H9 (cell line): ENCODE results near the gene RPS6KB1. TPM values are rescaled to one million over a fixed set of nuclear protein-coding genes. Genes with fewer than 3 reads are reported as not detected.

Source experiments
- DNase-seq: peaks from one replicate; pipeline ENCODE4 v3.0.0-alpha.2; 2017
- H2AFZ ChIP-seq: one replicate; pipeline ENCODE4 v1.6.1; 2013; ENCODE audit warnings: mild to moderate bottlenecking, low read length, control low read depth, moderate library complexity
- H2AK5ac ChIP-seq: 2 replicates; pipeline ENCODE4 v1.6.1; 2013; ENCODE audit warnings: low read length, control low read depth, mixed read lengths; ENCODE audit not compliant: insufficient read length
- H2BK120ac ChIP-seq: one replicate; pipeline ENCODE4 v1.6.1; 2013; ENCODE audit warnings: low read depth, mild to moderate bottlenecking, low read length, control low read depth, inconsistent platforms; ENCODE audit not compliant: poor library complexity, severe bottlenecking
- H2BK12ac ChIP-seq: 2 replicates; pipeline ENCODE4 v1.6.1; 2013; ENCODE audit warnings: low read length, control low read depth, mixed read lengths, low read depth; ENCODE audit not compliant: insufficient read length
- H2BK15ac ChIP-seq: 2 replicates; pipeline ENCODE4 v1.6.1; 2013; ENCODE audit warnings: low read depth, low read length, control low read depth
- H2BK20ac ChIP-seq: one replicate; pipeline ENCODE4 v1.6.1; 2013; ENCODE audit warnings: low read depth, mild to moderate bottlenecking, low read length, control low read depth, inconsistent platforms; ENCODE audit not compliant: poor library complexity, severe bottlenecking
- H2BK5ac ChIP-seq: 2 replicates; pipeline ENCODE4 v1.6.1; 2013; ENCODE audit warnings: low read length, control low read depth, mixed read lengths; ENCODE audit not compliant: insufficient read length
- H3K14ac ChIP-seq: 2 replicates; pipeline ENCODE4 v1.6.1; 2013; ENCODE audit warnings: low read length, control low read depth; ENCODE audit not compliant: insufficient read depth
- H3K18ac ChIP-seq: 2 replicates; pipeline ENCODE4 v1.6.1; 2013; ENCODE audit warnings: low read depth, mild to moderate bottlenecking, mixed read lengths, low read length, control low read depth; ENCODE audit not compliant: insufficient read length
- H3K23ac ChIP-seq: 2 replicates; pipeline ENCODE4 v1.6.1; 2013; ENCODE audit warnings: low read length, control low read depth, mixed read lengths, low read depth; ENCODE audit not compliant: insufficient read length
- H3K23me2 ChIP-seq: 2 replicates; pipeline ENCODE4 v1.6.1; 2013; ENCODE audit warnings: low read depth, mild to moderate bottlenecking, mixed read lengths, low read length, control low read depth; ENCODE audit not compliant: insufficient read length, poor library complexity, severe bottlenecking
- H3K27ac ChIP-seq: 2 replicates; pipeline ENCODE4 v1.5.1; 2013; ENCODE audit warnings: low read length, control low read depth, mixed read lengths, low read depth; ENCODE audit not compliant: insufficient read length
- H3K27me3 ChIP-seq: 2 replicates; pipeline ENCODE4 v1.6.1; 2013; ENCODE audit warnings: low read length, control low read depth, inconsistent platforms; ENCODE audit not compliant: insufficient read depth
- H3K4ac ChIP-seq: 2 replicates; pipeline ENCODE4 v1.6.1; 2013; ENCODE audit warnings: low read depth, mild to moderate bottlenecking, control low read depth, inconsistent platforms, low read length, moderate library complexity
- H3K4me1 ChIP-seq: 2 replicates; pipeline ENCODE4 v1.6.1; 2013; ENCODE audit warnings: low read length, control low read depth, inconsistent platforms; ENCODE audit not compliant: insufficient read depth
- H3K4me2 ChIP-seq: 2 replicates; pipeline ENCODE4 v1.6.1; 2013; ENCODE audit warnings: low read length, control low read depth, mixed read lengths; ENCODE audit not compliant: insufficient read length, insufficient read depth
- H3K56ac ChIP-seq: 2 replicates; pipeline ENCODE4 v1.6.1; 2013; ENCODE audit warnings: low read depth, mild to moderate bottlenecking, mixed read lengths, low read length, control low read depth; ENCODE audit not compliant: insufficient read length
- H3K79me1 ChIP-seq: 2 replicates; pipeline ENCODE4 v1.6.1; 2013; ENCODE audit warnings: low read depth, mild to moderate bottlenecking, moderate library complexity, low read length, control low read depth, inconsistent platforms; ENCODE audit not compliant: insufficient read depth, poor library complexity, severe bottlenecking
- H3K79me2 ChIP-seq: 2 replicates; pipeline ENCODE4 v1.6.1; 2013; ENCODE audit warnings: low read length, control low read depth, inconsistent platforms; ENCODE audit not compliant: insufficient read depth
- H3K9ac ChIP-seq: 2 replicates; pipeline ENCODE4 v1.6.1; 2013; ENCODE audit warnings: low read length, control low read depth, mixed read lengths; ENCODE audit not compliant: insufficient read length; ENCODE audit errors: extremely low read depth
- H3K9me3 ChIP-seq: one replicate; pipeline ENCODE4 v1.6.1; 2013; ENCODE audit warnings: low read depth, low read length, inconsistent platforms; ENCODE audit not compliant: control insufficient read depth
- H3T11ph ChIP-seq: one replicate; pipeline ENCODE4 v1.6.1; 2013; ENCODE audit warnings: mild to moderate bottlenecking, low read length, control low read depth, inconsistent platforms
- H4K20me1 ChIP-seq: one replicate; pipeline ENCODE4 v1.6.1; 2013; ENCODE audit not compliant: control insufficient read depth, insufficient read length, insufficient read depth
- H4K5ac ChIP-seq: 2 replicates; pipeline ENCODE4 v1.6.1; 2013; ENCODE audit warnings: low read depth, mild to moderate bottlenecking, mixed read lengths, low read length, control low read depth; ENCODE audit not compliant: insufficient read length
- H4K8ac ChIP-seq: replicated peaks from 2 replicates; pipeline ENCODE4 v1.6.1; 2013; ENCODE audit warnings: low read length, control low read depth, mixed read lengths, low read depth; ENCODE audit not compliant: insufficient read length
- H4K91ac ChIP-seq: 2 replicates; pipeline ENCODE4 v1.6.1; 2013; ENCODE audit warnings: low read depth, mild to moderate bottlenecking, moderate library complexity, mixed read lengths, low read length, control low read depth; ENCODE audit not compliant: insufficient read length
- H3K27ac Mint-ChIP-seq, 3 experiments: 2 replicates in 2 of 3; 3 replicates in 1 of 3; pipeline ENCODE4 v1.8.0; 2020 to 2021; ENCODE audit warnings: mixed read lengths in 3 of 3, mild to moderate bottlenecking in 1 of 3, moderate library complexity in 1 of 3
- H3K27me3 Mint-ChIP-seq: 2 replicates; pipeline ENCODE4 v1.8.0; 2021; ENCODE audit warnings: low read depth, mild to moderate bottlenecking, moderate library complexity, mixed read lengths
- H3K36me3 Mint-ChIP-seq, 3 experiments: 2 replicates in 2 of 3; 3 replicates in 1 of 3; pipeline ENCODE4 v1.8.0; 2020 to 2021; ENCODE audit warnings: low read depth in 3 of 3, mixed read lengths in 3 of 3; ENCODE audit not compliant: insufficient read depth in 1 of 3
- H3K4me1 Mint-ChIP-seq, 2 experiments: 2 replicates each; pipeline ENCODE4 v1.8.0; 2020; ENCODE audit warnings: mixed read lengths in 2 of 2
- H3K4me3 Mint-ChIP-seq, 2 experiments: 2 replicates in 1 of 2; 3 replicates in 1 of 2; pipeline ENCODE4 v1.8.0; 2020 to 2021; ENCODE audit warnings: mild to moderate bottlenecking in 2 of 2, mixed read lengths in 2 of 2, moderate library complexity in 1 of 2
- H3K9me3 Mint-ChIP-seq, 2 experiments: 2 replicates in 1 of 2; 3 replicates in 1 of 2; pipeline ENCODE4 v1.8.0; 2020; ENCODE audit warnings: mild to moderate bottlenecking in 2 of 2, mixed read lengths in 2 of 2, moderate library complexity in 1 of 2
- CTCF ChIP-seq: fragments of 200-600 bp; sonication (generic); conservative IDR thresholded peaks from 3 replicates; pipeline ENCODE4 v1.8.0; 2021; ENCODE audit warnings: antibody characterized with exemption, mild to moderate bottlenecking
- WGBS: extraction: QIAGEN DNeasy Blood & Tissue Kit; methylation state at CpG from one replicate; pipeline ENCODE4 v1.1.7; 2013; ENCODE audit warnings: missing lambda C conversion rate, low lambda C conversion rate, mixed read lengths; ENCODE audit not compliant: insufficient read length; ENCODE audit errors: extremely low coverage; 5-methylcytosine and 5-hydroxymethylcytosine counted together
- total RNA-seq: library from RNA; stranded (reverse); gene quantifications from 2 replicates; pipeline ENCODE4 v1.2.1, GENCODE V29; 2021

RPS6KB1 gene
- total RNA-seq, 1 experiment from 2014 or later: 36.1 TPM

GRCh38 chr17:59856859-59857794 is 35.8 kb upstream of the RPS6KB1 start:
- DNase-seq: no peak
- H3K56ac ChIP-seq: no peak overlapping the region

More at GRCh38 chr17:59856859-59857794, 35.8 kb upstream of the RPS6KB1 start:
- no peaks in the 10 kb centered on the region for H3K23me2 ChIP-seq
- Mint-ChIP-seq H3K27ac (no peak overlapping the region), H3K36me3 (peaks cover 16 to 22% (median 19%) of the 10 kb centered on the region in 3 experiments), H3K9me3 (no peaks in the 10 kb centered on the region), H3K4me3 (no peak overlapping the region), H3K27me3 (no peaks in the 10 kb centered on the region), H3K4me1 (peaks cover 15 to 17% of the 10 kb centered on the region in 2 experiments)
- H3K4me1 ChIP-seq: peaks cover 3% of the 10 kb centered on the region; the same call in 1 of the 2 replicates
- no peak overlapping the region for H2AFZ ChIP-seq
- TF ChIP-seq CTCF: no peak
- H2BK20ac ChIP-seq: no peak overlapping the region
- H3K27ac ChIP-seq: no peak overlapping the region
- H4K20me1 ChIP-seq: no peaks in the 10 kb centered on the region
- no peak overlapping the region for H4K5ac ChIP-seq
- H3K9ac ChIP-seq: no peak overlapping the region
- H2BK5ac ChIP-seq: no peak overlapping the region
- WGBS: 100% methylated on average over 1 of the region's 3 CpGs
- no peak overlapping the region for H3T11ph ChIP-seq
- H4K91ac ChIP-seq: no peak overlapping the region
- no peaks in the 10 kb centered on the region for H3K79me1 ChIP-seq
- H3K14ac ChIP-seq: no peak overlapping the region
- no peak overlapping the region for H3K4me2 ChIP-seq
- no peak overlapping the region for H3K4ac ChIP-seq
- no peaks in the 10 kb centered on the region for H3K79me2 ChIP-seq
- H2BK12ac ChIP-seq: no peak overlapping the region
- no peak overlapping the region for H2BK120ac ChIP-seq
- no peak overlapping the region for H3K23ac ChIP-seq
- H2BK15ac ChIP-seq: no peak overlapping the region
- no peak overlapping the region for H3K18ac ChIP-seq
- H3K9me3 ChIP-seq: no peaks in the 10 kb centered on the region
- no peak overlapping the region for H2AK5ac ChIP-seq
- no peaks in the 10 kb centered on the region for H3K27me3 ChIP-seq
- H4K8ac ChIP-seq: no peak overlapping the region
